CD8-positive, alpha-beta memory T cell (primary cell): ENCODE results near the gene TMEM128. TPM values are rescaled to one million over a fixed set of nuclear protein-coding genes. Genes with fewer than 3 reads are reported as not detected.
"Not testable (repeated sequence)": the region's sequence is repeated elsewhere in the genome, so short reads cannot be mapped to it uniquely, and the experiment has no call there.

ENCODE experiments used
- CTCF ChIA-PET: fragments of 350-600 bp; sonication (Branson Sonifier 250); formaldehyde crosslinking; loops from one replicate; lab custom pipeline; 2021; ENCODE audit warnings: antibody characterized with exemption; lab: Charles Lee
- POLR2A ChIA-PET: fragments of 350-600 bp; sonication (Branson Sonifier 250); formaldehyde crosslinking; loops from one replicate; lab custom pipeline; 2021; ENCODE audit warnings: antibody characterized with exemption; lab: Charles Lee
- DNase-seq, 5 donors: peaks; one replicate each; pipeline versions ENCODE4 v3.0.0 to v3.0.0-alpha.2; 2020 to 2022; ENCODE audit warnings: mixed read lengths in 1 of 5
- H3K27ac ChIP-seq: one replicate; pipeline ENCODE4 v1.7.0; 2013; ENCODE audit warnings: low read depth, mild to moderate bottlenecking, low read length, moderate library complexity
- H3K27me3 ChIP-seq: 2 replicates; pipeline ENCODE4 v1.7.0; 2013; ENCODE audit warnings: low read length, mild to moderate bottlenecking; ENCODE audit not compliant: insufficient read depth, poor library complexity, severe bottlenecking
- H3K36me3 ChIP-seq: 2 replicates; pipeline ENCODE4 v1.7.0; 2013; ENCODE audit warnings: mild to moderate bottlenecking, low read length, moderate library complexity; ENCODE audit not compliant: insufficient read depth
- H3K4me1 ChIP-seq: 2 replicates; pipeline ENCODE4 v1.7.0; 2013; ENCODE audit warnings: mild to moderate bottlenecking, low read length, moderate library complexity; ENCODE audit not compliant: insufficient read depth
- H3K4me3 ChIP-seq: 2 replicates; pipeline ENCODE4 v1.7.0; 2013; ENCODE audit warnings: mild to moderate bottlenecking, low read length
- H3K9me3 ChIP-seq: 2 replicates; pipeline ENCODE4 v1.7.0; 2013; ENCODE audit warnings: mild to moderate bottlenecking, low read length
- H3K27ac Mint-ChIP-seq, 8 donors: one replicate each; pipeline ENCODE4 v1.8.0; 2020 to 2021; ENCODE audit warnings: mixed read lengths in 8 of 8, mild to moderate bottlenecking in 6 of 8, inconsistent platforms in 3 of 8, moderate library complexity in 3 of 8
- H3K27me3 Mint-ChIP-seq, 2 donors: one replicate each; pipeline ENCODE4 v1.8.0; 2020 to 2021; ENCODE audit warnings: mixed read lengths in 2 of 2, mild to moderate bottlenecking in 1 of 2, moderate library complexity in 1 of 2
- H3K36me3 Mint-ChIP-seq, 3 donors: one replicate each; pipeline ENCODE4 v1.8.0; 2020 to 2021; ENCODE audit warnings: mixed read lengths in 3 of 3, inconsistent platforms in 1 of 3, mild to moderate bottlenecking in 1 of 3
- H3K4me1 Mint-ChIP-seq, 3 donors: one replicate each; pipeline ENCODE4 v1.8.0; 2020 to 2021; ENCODE audit warnings: mixed read lengths in 3 of 3, inconsistent platforms in 1 of 3, mild to moderate bottlenecking in 1 of 3
- H3K4me3 Mint-ChIP-seq, 7 donors: one replicate each; pipeline ENCODE4 v1.8.0; 2020 to 2021; ENCODE audit warnings: mixed read lengths in 7 of 7, mild to moderate bottlenecking in 6 of 7, moderate library complexity in 4 of 7, inconsistent platforms in 2 of 7
- H3K9me3 Mint-ChIP-seq, 5 donors: one replicate each; pipeline ENCODE4 v1.8.0; 2020 to 2022; ENCODE audit warnings: mixed read lengths in 5 of 5, mild to moderate bottlenecking in 3 of 5, moderate library complexity in 2 of 5, inconsistent platforms in 1 of 5
- polyA plus RNA-seq: library from polyadenylated mRNA; unstranded; fragments of 300-500 nt; fragmentation: Illumina TruSeq; gene quantifications from one replicate; pipeline ENCODE4 v1.2.3, GENCODE V29; 2021
- total RNA-seq, 2 experiments: library from RNA; stranded (reverse); gene quantifications; one replicate each; pipeline ENCODE4 v1.2.3, GENCODE V29; 2021

Gene TMEM128
- total and polyA plus RNA-seq, 3 experiments from 2014 or later, result 24.1 to 46.4 (median 26.6) TPM

GRCh38 chr4:4239551-4239950 is 8.5 kb downstream of the TMEM128 start:
- H3K4me3 ChIP-seq, H3K27me3 Mint-ChIP-seq, CTCF ChIA-PET, H3K27ac ChIP-seq, H3K27me3 ChIP-seq, H3K9me3 Mint-ChIP-seq, H3K9me3 ChIP-seq, POLR2A ChIA-PET, H3K4me1 ChIP-seq, DNase-seq: not testable (repeated sequence)
- H3K36me3 ChIP-seq, result peaks cover 15% of the 10 kb centered on the region
- Mint-ChIP-seq H3K36me3 (peaks cover 9 to 86% (median 31%) of the 10 kb centered on the region in 3 donors), H3K4me3 (peak overlapping the region in 1 of 7 donors; percentile 51), H3K27ac (peak overlapping the region in 1 of 8 donors; percentile 54), H3K4me1 (peaks cover 2 to 22% (median 19%) of the 10 kb centered on the region in 3 donors)

GRCh38 chr4:4233610-4234009 is 14.4 kb downstream of the TMEM128 start:
- Mint-ChIP-seq H3K9me3 (peaks cover 0 to 17% (median 8%) of the 10 kb centered on the region in 5 donors), H3K4me1 (no peaks in the 10 kb centered on the region), H3K27me3 (peaks cover 11 to 17% of the 10 kb centered on the region in 2 donors), H3K4me3 (no peak overlapping the region), H3K27ac (no peak overlapping the region), H3K36me3 (peaks cover 7 to 39% (median 16%) of the 10 kb centered on the region in 3 donors)
- Histone ChIP-seq H3K4me1 (no peaks in the 10 kb centered on the region), H3K27ac (no peak overlapping the region), H3K36me3 (peaks cover 6% of the 10 kb centered on the region), H3K27me3 (no peaks in the 10 kb centered on the region), H3K4me3 (no peak overlapping the region), H3K9me3 (no peaks in the 10 kb centered on the region)
- DNase-seq, result no peak
- ChIA-PET CTCF (no interaction called here), POLR2A (no interaction called here)

DNA sequence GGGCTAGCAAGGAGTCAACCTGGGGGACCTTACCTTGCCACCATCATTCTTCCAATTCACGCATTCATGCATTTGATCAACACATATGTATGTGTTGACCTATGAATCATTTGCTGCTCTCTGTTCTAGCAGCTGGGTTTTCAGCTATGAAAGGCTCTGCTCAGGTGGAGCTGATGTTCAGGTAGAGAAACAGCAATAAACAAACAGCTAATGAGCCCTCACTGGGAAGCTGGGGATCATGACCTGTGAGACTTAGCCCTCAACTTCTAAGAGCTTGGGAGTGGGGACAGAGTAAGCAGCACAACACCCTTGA is 19.7 kb downstream of the TMEM128 start:
- peaks cover 0 to 6% (median 3%) of the 10 kb centered on the region in 5 donors for H3K9me3 Mint-ChIP-seq
- Histone ChIP-seq H3K27me3 (peaks cover 5% of the 10 kb centered on the region), H3K36me3 (no peaks in the 10 kb centered on the region), H3K9me3 (no peaks in the 10 kb centered on the region), H3K4me3 (no peak overlapping the region), H3K4me1 (no peaks in the 10 kb centered on the region), H3K27ac (no peak overlapping the region)
- peak overlapping the region in 5 of 7 donors; percentile 16 to 76 (median 55) for H3K4me3 Mint-ChIP-seq
- peaks cover 47 to 51% of the 10 kb centered on the region in 2 donors for H3K27me3 Mint-ChIP-seq
- peaks cover 0 to 7% (median 2%) of the 10 kb centered on the region in 3 donors for H3K36me3 Mint-ChIP-seq
- peaks cover 11 to 19% (median 17%) of the 10 kb centered on the region in 3 donors for H3K4me1 Mint-ChIP-seq
- no peak for DNase-seq
- H3K27ac Mint-ChIP-seq, result no peak overlapping the region
- CTCF ChIA-PET, result no interaction called here
- POLR2A ChIA-PET, result no interaction called here

- CTCF ChIA-PET, result no interaction called here
- peak overlapping the region in 5 of 7 donors; percentile 33 to 76 (median 57) for H3K4me3 Mint-ChIP-seq
- POLR2A ChIA-PET, result no interaction called here
- H3K36me3 Mint-ChIP-seq, result peaks cover 0 to 10% (median 0%) of the 10 kb centered on the region in 3 donors
- peaks cover 0 to 4% (median under 1%) of the 10 kb centered on the region in 5 donors for H3K9me3 Mint-ChIP-seq
- H3K9me3 ChIP-seq, result no peaks in the 10 kb centered on the region
- no peaks in the 10 kb centered on the region for H3K4me1 ChIP-seq
- no peak overlapping the region for H3K27ac Mint-ChIP-seq
- H3K36me3 ChIP-seq, result no peaks in the 10 kb centered on the region
- peaks cover 11 to 19% (median 17%) of the 10 kb centered on the region in 3 donors for H3K4me1 Mint-ChIP-seq
- no peak for DNase-seq
- H3K27me3 ChIP-seq, result peaks cover 5% of the 10 kb centered on the region
- H3K27ac ChIP-seq, result no peak overlapping the region
- peaks cover 51 to 57% of the 10 kb centered on the region in 2 donors for H3K27me3 Mint-ChIP-seq
- no peak overlapping the region for H3K4me3 ChIP-seq
Observed at GRCh38 chr4:4227510-4228355, 20.3 kb downstream of the TMEM128 start.

DNA sequence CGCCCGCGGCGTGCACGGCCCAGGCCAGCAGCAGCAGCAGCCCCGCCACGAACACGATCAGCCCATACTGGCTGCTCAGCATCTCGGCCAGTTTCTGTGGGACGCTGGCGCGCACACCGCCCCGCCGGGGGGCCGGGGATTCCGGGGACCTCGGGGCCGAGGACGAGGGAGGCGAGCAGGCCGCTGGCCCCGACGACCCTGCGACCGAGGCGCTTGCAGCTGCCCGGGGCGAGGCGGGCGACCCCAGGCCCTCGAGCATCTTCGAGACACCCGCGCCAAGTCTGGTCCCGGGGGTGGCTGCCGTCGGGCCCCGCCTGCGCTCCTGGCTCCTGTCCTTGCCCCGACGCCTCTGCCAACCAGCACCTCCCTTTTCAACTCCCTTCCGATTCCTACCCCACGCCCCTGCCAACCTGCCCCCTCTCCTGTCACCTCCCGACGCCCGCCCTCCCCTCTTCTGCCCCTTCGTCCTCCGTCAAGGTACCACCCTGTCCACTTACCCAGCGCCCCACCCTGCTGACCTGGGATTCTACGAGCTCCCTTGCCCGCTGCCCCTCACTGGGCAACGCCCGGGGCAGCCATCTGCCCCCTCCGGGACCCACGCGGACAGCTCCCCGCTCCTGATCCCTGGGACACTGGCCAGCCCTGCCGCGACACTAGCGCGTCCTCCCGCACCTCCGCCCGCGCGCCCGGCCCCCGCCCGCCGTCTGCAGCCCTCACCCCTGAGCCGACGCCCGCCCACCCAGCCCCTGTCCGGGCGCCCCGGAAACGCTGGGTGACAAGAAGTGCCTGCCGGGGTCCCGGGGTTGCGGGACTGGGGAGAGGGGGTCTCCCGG is 21.2 kb downstream of the TMEM128 start, which contains the start of gene OTOP1:
OTOP1 (minus strand) TSS at position 324 of the 833 bp plus-strand sequence; CDS start at position 259, 65 bp downstream.
- POLR2A ChIA-PET, result no interaction called here
- no peak for DNase-seq

GRCh38 chr4:4225915-4226605 is 22.0 kb downstream of the TMEM128 start:
- peaks cover 0 to 4% (median 0%) of the 10 kb centered on the region in 5 donors for H3K9me3 Mint-ChIP-seq
- DNase-seq, result no peak
- peaks cover 11 to 19% (median 17%) of the 10 kb centered on the region in 3 donors for H3K4me1 Mint-ChIP-seq
- H3K4me3 ChIP-seq, result no peak overlapping the region
- peaks cover 56 to 68% of the 10 kb centered on the region in 2 donors for H3K27me3 Mint-ChIP-seq
- no peaks in the 10 kb centered on the region for H3K36me3 ChIP-seq
- H3K4me3 Mint-ChIP-seq, result peak overlapping the region in 1 of 7 donors; percentile 69
- H3K9me3 ChIP-seq, result no peaks in the 10 kb centered on the region
- peaks cover 0 to 10% (median 0%) of the 10 kb centered on the region in 3 donors for H3K36me3 Mint-ChIP-seq
- H3K27me3 ChIP-seq, result peaks cover 5% of the 10 kb centered on the region
- CTCF ChIA-PET, result no interaction called here
- POLR2A ChIA-PET, result no interaction called here
- H3K4me1 ChIP-seq, result no peaks in the 10 kb centered on the region
- no peak overlapping the region for H3K27ac Mint-ChIP-seq
- H3K27ac ChIP-seq, result no peak overlapping the region

More for the DNA sequence above, 21.2 kb downstream of the TMEM128 start, which contains the start of gene OTOP1:
- Histone ChIP-seq H3K27me3 (peaks cover 5% of the 10 kb centered on the region), H3K36me3 (no peaks in the 10 kb centered on the region), H3K27ac (no peak within 1 kb of the TSS), H3K4me3 (no peak within 1 kb of the TSS), H3K9me3 (no peaks in the 10 kb centered on the region), H3K4me1 (no peaks in the 10 kb centered on the region)
- Mint-ChIP-seq H3K4me1 (peaks cover 11 to 19% (median 17%) of the 10 kb centered on the region in 3 donors), H3K27me3 (peaks cover 54 to 65% of the 10 kb centered on the region in 2 donors), H3K36me3 (peaks cover 0 to 10% (median 0%) of the 10 kb centered on the region in 3 donors), H3K27ac (no peak within 1 kb of the TSS), H3K9me3 (peaks cover 0 to 4% (median 0%) of the 10 kb centered on the region in 5 donors), H3K4me3 (peak within 1 kb of the TSS in 4 of 7 donors; percentile 21 to 69 (median 42))
- CTCF ChIA-PET, result no interaction called here

DNA sequence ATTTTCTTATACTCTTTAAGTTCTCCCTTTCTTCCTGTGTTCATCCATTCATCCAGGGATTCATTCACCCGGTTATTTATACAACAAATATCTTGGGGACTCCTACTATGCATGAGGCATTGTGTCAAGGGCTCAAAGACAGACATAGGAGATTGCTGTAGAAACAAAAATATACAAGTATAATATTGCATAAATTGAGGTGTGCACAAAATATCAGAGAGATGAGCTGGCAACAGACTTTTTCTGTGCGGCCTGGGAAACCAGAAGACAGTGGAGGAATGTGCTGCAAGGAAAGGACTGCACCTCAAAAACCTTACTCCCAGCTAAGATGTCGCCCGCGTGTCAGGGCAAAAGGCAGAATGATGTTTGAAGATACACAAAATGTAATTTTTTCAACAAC is 30.9 kb downstream of the TMEM128 start:
- Mint-ChIP-seq H3K27ac (no peak overlapping the region), H3K27me3 (peaks cover 19 to 37% of the 10 kb centered on the region in 2 donors), H3K4me1 (no peaks in the 10 kb centered on the region), H3K9me3 (peaks cover 0 to 2% (median 0%) of the 10 kb centered on the region in 5 donors), H3K36me3 (no peaks in the 10 kb centered on the region), H3K4me3 (no peak overlapping the region)
- no peak overlapping the region for H3K27ac ChIP-seq
- no peaks in the 10 kb centered on the region for H3K4me1 ChIP-seq
- no peak for DNase-seq
- no peaks in the 10 kb centered on the region for H3K27me3 ChIP-seq
- no peaks in the 10 kb centered on the region for H3K36me3 ChIP-seq
- POLR2A ChIA-PET, result no interaction called here
- H3K9me3 ChIP-seq, result no peaks in the 10 kb centered on the region
- no peak overlapping the region for H3K4me3 ChIP-seq
- CTCF ChIA-PET, result no interaction called here
